Central memory CD8-positive, alpha-beta T cell (primary cell): ENCODE measurements around the gene FARS2.

Experiments
- ATAC-seq: fragments of 150-1000 bp; cut with Tn5 transposase; replicated peaks from 2 replicates; pipeline ENCODE4 v1.10.0; 2022; ENCODE audit warnings: mild to moderate bottlenecking, moderate FRiP score, moderate number of reproducible peaks; ENCODE audit not compliant: poor library complexity, severe bottlenecking; ENCODE audit errors: extremely low read depth
- DNase-seq, 2 donors: peaks; one replicate each; pipeline ENCODE4 v3.0.0; 2021; ENCODE audit warnings: low spot score in 2 of 2
- H3K27ac Mint-ChIP-seq: one replicate; pipeline ENCODE4 v1.8.0; 2022; ENCODE audit warnings: low read depth, mild to moderate bottlenecking, moderate library complexity, mixed read lengths
- H3K27me3 Mint-ChIP-seq: one replicate; pipeline ENCODE4 v1.8.0; 2022; ENCODE audit warnings: mixed read lengths
- H3K36me3 Mint-ChIP-seq: one replicate; pipeline ENCODE4 v1.8.0; 2022; ENCODE audit warnings: mild to moderate bottlenecking, moderate library complexity, mixed read lengths; ENCODE audit not compliant: insufficient read depth
- H3K4me1 Mint-ChIP-seq: one replicate; pipeline ENCODE4 v1.8.0; 2022; ENCODE audit warnings: mixed read lengths
- H3K4me3 Mint-ChIP-seq: one replicate; pipeline ENCODE4 v1.8.0; 2022; ENCODE audit warnings: mild to moderate bottlenecking, moderate library complexity, mixed read lengths
- H3K9me3 Mint-ChIP-seq: one replicate; pipeline ENCODE4 v1.8.0; 2022; ENCODE audit warnings: mixed read lengths

FARS2 gene

DNA sequence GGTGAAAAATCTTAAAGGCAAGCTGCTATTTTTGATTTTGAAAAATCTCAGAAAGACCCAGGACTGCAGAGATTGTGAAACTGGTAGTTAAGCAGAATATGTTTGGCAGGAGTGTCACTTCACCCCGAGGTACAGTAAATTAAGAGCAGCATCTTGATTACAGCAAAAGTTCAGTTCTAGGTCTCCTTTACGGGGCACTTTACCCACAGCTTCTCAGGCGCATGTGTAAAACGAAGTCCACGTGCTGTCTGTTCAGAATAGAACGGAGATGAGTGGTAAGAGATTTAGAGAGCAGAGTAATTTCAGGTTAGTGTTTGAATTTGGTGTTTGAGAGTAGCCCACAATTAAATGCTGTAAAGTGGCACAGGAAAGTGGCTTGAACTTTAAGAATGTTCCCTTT is 84.0 kb downstream of the FARS2 start:
- H3K36me3 Mint-ChIP-seq = peaks cover 2% of the 10 kb centered on the region
- ATAC-seq (no peak), DNase-seq (no peak)
- no peak overlapping the region for H3K27ac Mint-ChIP-seq
- H3K9me3 Mint-ChIP-seq = no peaks in the 10 kb centered on the region
- H3K27me3 Mint-ChIP-seq = no peaks in the 10 kb centered on the region
- peaks cover 7% of the 10 kb centered on the region for H3K4me1 Mint-ChIP-seq
- H3K4me3 Mint-ChIP-seq = no peak overlapping the region

DNA sequence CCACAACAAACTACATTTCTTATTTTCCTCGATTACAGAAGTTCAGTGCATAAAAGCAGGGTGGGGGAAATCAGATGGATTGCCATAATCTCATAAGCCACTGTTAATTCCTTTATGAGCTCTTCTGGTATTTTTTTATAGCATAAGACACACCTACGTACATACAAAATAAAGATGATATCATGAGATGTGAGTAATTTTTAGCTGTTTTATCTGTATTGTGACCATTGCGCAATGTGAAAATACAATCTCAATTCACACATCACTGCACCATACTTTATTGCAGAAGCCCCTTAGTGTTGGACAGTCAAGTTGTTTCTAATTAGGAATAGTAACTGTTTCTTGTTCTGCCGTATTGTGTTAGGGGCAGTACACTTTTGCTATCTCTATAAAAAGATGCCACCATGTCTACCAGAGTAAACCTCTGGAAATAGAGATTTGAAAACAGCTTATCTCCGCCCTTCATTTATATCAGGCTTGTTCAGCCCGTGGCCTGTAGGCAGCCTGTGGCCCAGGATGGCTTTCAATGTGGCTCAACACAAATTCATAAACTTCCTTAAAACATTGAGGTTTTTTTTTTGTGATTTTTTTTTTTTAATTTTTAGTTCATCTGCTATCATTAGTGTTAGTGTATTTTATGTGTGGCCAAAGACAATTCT is 90.4 kb downstream of the FARS2 start:
- Mint-ChIP-seq H3K27ac (no peak overlapping the region), H3K4me3 (no peak overlapping the region), H3K36me3 (peaks cover 2% of the 10 kb centered on the region), H3K27me3 (no peaks in the 10 kb centered on the region), H3K9me3 (no peaks in the 10 kb centered on the region), H3K4me1 (peaks cover 18% of the 10 kb centered on the region)
- no peak for ATAC-seq
- DNase-seq = no peak

DNA sequence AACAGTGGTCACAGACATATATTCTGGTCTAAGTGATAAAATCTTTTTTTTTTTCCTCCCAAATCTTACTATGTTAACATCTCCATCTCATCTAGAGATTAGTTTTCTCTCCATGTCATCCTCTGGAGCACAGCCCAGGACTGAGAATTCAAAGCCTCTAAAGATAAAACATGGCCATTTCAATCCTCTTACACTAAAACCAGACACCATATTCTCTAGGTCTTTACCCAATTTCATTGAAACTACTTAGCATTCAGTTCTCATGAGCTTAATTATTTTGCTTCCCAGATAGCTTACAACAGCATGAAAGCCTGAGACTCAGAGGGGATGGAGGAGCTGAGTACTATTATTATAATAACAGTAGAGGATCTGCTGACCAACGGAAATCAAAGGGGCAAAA is 92.7 kb downstream of the FARS2 start:
- no peak overlapping the region for H3K27ac Mint-ChIP-seq
- H3K36me3 Mint-ChIP-seq = no peaks in the 10 kb centered on the region
- H3K9me3 Mint-ChIP-seq = no peaks in the 10 kb centered on the region

DNA sequence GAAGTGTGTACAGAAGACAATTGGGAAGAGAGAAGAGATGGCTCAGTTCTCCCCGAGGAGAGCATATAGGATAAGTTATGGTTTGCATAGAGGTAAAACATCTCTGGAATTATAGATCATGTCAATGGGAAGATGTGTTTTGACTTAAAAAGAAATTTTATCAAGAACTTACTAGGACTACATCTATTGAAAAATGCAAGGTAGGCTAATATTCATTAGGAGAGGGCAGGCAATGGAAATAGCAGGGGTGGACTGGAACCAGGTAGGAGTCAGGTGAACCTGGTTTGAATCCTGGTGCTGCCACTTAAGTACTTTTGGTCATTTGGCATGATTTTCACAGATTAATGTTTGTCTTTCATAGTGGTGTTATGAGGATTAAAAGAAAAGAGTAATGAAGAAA is 96.2 kb downstream of the FARS2 start:
- no peaks in the 10 kb centered on the region for H3K9me3 Mint-ChIP-seq
- H3K27me3 Mint-ChIP-seq = no peaks in the 10 kb centered on the region
- ATAC-seq = no peak
- peaks cover 29% of the 10 kb centered on the region for H3K4me1 Mint-ChIP-seq
- DNase-seq = no peak
- no peaks in the 10 kb centered on the region for H3K36me3 Mint-ChIP-seq
- H3K27ac Mint-ChIP-seq = no peak overlapping the region
- H3K4me3 Mint-ChIP-seq = no peak overlapping the region

More for the DNA sequence above, 92.7 kb downstream of the FARS2 start:
- ATAC-seq = no peak
- Mint-ChIP-seq H3K27me3 (no peaks in the 10 kb centered on the region), H3K4me1 (peaks cover 24% of the 10 kb centered on the region), H3K4me3 (no peak overlapping the region)
- DNase-seq = no peak

DNA sequence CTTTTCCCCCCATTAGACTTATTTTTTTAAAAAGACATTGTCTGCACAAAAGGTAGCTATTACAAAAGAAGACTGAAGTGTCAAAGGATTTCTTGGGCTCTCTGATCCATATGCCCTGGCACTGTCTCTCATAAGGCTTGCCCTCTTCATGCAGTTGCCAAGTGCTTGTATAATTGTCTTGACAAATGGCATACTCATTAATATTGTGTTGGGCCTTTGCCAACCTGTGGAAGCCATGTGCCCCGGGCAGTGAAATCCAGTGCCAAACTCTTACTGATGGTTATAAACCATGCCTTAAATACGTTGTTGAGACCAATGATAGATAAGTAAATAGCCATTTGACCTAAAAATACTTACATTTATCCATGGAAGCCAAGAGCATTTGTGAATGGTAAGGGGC is 98.1 kb downstream of the FARS2 start:
- no peaks in the 10 kb centered on the region for H3K27me3 Mint-ChIP-seq
- H3K9me3 Mint-ChIP-seq = no peaks in the 10 kb centered on the region
- peaks cover 26% of the 10 kb centered on the region for H3K4me1 Mint-ChIP-seq
- no peak overlapping the region for H3K4me3 Mint-ChIP-seq
- no peak overlapping the region for H3K27ac Mint-ChIP-seq
- H3K36me3 Mint-ChIP-seq = no peaks in the 10 kb centered on the region
- DNase-seq (no peak), ATAC-seq (no peak)

DNA sequence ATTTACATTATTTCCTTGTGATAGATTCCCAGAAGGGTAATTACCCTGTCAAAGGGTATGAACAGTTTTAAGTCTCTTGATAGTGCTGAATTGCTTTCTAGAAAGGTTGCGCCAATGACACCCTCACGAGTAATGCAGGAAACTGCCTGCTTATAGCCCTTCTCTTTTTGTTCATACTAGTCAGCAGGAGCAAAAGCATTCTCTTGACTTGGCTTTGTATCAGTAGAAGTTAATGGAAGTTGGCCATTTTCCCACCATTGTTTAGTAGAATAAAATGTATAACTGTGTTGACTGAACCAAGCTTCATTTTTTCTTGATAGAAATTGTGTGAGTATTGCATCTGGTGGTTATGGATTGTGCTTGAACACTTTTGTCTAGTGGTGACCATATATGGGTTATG is 100.1 kb downstream of the FARS2 start:
- ATAC-seq (no peak), DNase-seq (no peak)
- Mint-ChIP-seq H3K9me3 (no peaks in the 10 kb centered on the region), H3K4me3 (no peak overlapping the region), H3K27me3 (no peaks in the 10 kb centered on the region), H3K36me3 (no peaks in the 10 kb centered on the region), H3K27ac (no peak overlapping the region), H3K4me1 (peaks cover 27% of the 10 kb centered on the region)

DNA sequence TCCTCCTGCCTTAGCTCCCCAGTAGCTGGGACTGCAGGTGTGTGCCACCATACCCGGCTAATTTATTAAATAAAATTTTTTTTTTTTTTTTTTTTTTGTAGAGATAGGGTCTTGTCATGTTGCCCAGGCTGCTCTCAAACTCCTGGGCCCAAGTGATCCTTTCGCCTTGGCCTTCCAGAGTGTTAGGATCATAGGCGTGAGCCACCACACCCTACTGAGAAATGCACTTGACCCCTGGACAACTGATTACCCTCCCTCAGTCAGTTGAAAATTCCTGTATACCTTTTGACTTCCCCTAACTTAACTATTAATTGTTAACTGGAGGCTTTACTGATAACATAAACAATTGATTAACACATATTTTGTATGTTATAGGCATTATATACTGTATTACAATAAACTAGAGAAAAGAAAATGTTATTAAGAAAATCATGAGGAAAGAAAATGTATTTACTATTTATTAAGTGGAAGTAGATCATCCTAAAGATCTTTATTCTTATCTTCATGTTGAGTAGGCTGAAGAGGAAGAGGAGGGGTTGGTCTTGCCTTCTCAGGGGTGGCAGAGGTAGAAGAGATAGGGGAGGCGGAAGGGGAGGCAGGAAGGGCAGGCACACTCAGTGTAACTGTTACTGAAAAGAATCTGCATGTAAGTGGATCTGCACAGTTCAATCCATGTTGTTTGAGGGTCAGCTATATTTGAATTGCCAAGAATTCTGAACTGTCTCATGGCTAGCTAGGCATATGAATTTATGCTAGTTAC is 104.3 kb downstream of the FARS2 start:
- H3K4me1 Mint-ChIP-seq = peaks cover 26% of the 10 kb centered on the region
- no peaks in the 10 kb centered on the region for H3K9me3 Mint-ChIP-seq
- peaks cover 3% of the 10 kb centered on the region for H3K36me3 Mint-ChIP-seq
- ATAC-seq = no peak
- H3K27ac Mint-ChIP-seq = no peak overlapping the region
- DNase-seq = no peak
- no peaks in the 10 kb centered on the region for H3K27me3 Mint-ChIP-seq
- no peak overlapping the region for H3K4me3 Mint-ChIP-seq

DNA sequence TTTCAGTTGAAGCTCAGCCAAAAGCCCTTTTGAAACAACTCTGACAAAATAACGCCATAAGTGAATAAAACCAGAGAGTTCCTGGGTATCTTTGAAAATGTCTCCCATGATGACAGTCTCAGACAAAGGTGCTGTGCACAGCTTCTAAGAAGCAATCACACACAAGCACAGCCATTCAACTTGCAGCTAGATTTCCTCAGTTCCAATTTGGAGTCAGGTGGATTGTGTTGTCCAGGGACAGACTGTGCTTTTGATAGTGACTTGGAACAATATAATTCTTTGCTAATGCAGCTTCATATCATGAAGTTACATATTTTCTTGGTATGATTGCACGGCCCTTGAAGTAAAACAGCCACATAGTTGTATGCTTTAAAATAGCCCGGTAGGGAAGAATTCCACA is 105.6 kb downstream of the FARS2 start:
- Mint-ChIP-seq H3K9me3 (no peaks in the 10 kb centered on the region), H3K27me3 (no peaks in the 10 kb centered on the region), H3K27ac (no peak overlapping the region), H3K4me3 (no peak overlapping the region), H3K36me3 (peaks cover 3% of the 10 kb centered on the region), H3K4me1 (peaks cover 28% of the 10 kb centered on the region)
- ATAC-seq = no peak
- no peak for DNase-seq

GRCh38 chr6:5367510-5367909 is 106.2 kb downstream of the FARS2 start:
- Mint-ChIP-seq H3K27me3 (no peaks in the 10 kb centered on the region), H3K36me3 (peaks cover 3% of the 10 kb centered on the region)
- no peak for DNase-seq

DNA sequence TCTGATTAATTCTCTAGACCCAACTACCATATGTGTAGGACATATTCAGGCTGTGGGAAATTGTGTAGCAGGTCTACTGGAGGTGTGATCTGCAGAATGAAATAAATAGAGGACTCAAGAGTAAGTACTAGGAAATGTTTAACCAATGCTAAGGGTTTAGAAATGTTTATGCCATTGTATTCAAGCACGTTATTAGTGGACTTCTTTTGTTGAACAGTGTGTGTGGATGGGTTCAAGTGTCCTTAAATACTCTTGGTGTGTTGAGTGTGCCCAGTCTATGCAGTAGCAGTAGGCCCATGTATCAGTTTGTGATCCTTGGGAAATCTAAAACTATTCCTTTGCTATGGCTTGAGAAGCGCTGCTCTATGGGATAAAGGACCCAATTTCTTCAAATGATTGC is 112.1 kb downstream of the FARS2 start:
- H3K27me3 Mint-ChIP-seq = no peaks in the 10 kb centered on the region
- no peak overlapping the region for H3K27ac Mint-ChIP-seq
- no peak for ATAC-seq
- no peaks in the 10 kb centered on the region for H3K9me3 Mint-ChIP-seq
- peaks cover 4% of the 10 kb centered on the region for H3K36me3 Mint-ChIP-seq
- no peak overlapping the region for H3K4me3 Mint-ChIP-seq
- peaks cover 17% of the 10 kb centered on the region for H3K4me1 Mint-ChIP-seq
- DNase-seq = no peak

More at GRCh38 chr6:5367510-5367909, 106.2 kb downstream of the FARS2 start:
- Mint-ChIP-seq H3K4me1 (peaks cover 28% of the 10 kb centered on the region), H3K9me3 (no peaks in the 10 kb centered on the region), H3K27ac (no peak overlapping the region), H3K4me3 (no peak overlapping the region)
- no peak for ATAC-seq

DNA sequence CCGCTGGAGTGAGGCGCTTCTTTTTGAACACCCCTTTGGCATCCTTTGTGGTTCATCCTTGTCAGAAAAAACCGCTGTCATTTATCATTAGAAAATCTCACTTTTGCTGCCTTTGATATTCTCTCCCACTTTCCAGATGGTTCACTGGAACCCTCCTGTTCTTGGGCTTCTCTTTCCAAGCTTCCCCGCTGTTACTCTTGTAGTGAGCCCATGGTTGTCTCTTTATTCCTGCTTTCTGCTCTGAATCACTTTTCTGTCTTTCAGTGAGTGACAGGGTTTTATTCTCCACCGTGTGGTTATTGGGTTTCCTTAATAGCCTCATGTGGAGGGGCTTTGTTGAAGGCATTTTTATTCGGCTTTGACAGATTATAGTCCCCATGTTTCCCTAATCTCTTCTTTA is 117.0 kb downstream of the FARS2 start:
- no peak overlapping the region for H3K4me3 Mint-ChIP-seq
- no peak for DNase-seq
- H3K27ac Mint-ChIP-seq = no peak overlapping the region
- H3K36me3 Mint-ChIP-seq = peaks cover 1% of the 10 kb centered on the region
- H3K9me3 Mint-ChIP-seq = no peaks in the 10 kb centered on the region
- H3K4me1 Mint-ChIP-seq = peaks cover 23% of the 10 kb centered on the region
- ATAC-seq = no peak
- no peaks in the 10 kb centered on the region for H3K27me3 Mint-ChIP-seq

DNA sequence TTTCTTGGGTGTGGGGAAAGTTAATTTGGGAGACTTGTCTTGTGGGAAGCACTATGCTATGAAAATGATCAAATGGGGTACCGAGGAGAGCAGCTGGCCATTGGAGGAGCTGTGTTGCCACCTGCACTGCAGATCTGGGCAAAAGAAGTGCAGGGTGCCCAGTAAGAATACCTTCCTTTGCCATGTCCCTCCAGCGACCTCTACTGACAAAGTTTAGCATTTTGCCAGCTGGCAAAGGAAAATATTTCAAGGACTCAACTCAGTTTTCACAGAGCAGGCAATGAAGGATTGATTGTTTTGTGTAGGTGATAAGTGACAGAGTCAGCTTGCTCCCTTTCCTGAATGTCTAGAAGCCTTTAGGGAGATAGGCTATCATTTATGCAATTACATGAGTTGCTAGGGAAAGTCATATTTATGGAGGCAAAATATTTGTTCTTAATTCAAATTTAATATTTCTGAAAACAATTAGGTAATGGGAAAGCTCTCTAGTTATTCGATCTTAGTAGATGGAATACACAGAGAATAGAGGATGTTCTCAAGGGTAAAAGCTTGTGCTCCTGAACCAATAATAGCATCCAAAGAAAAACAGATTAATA is 118.4 kb downstream of the FARS2 start:
- Mint-ChIP-seq H3K36me3 (peaks cover 1% of the 10 kb centered on the region), H3K9me3 (no peaks in the 10 kb centered on the region), H3K4me1 (peaks cover 22% of the 10 kb centered on the region), H3K27me3 (no peaks in the 10 kb centered on the region), H3K4me3 (no peak overlapping the region), H3K27ac (no peak overlapping the region)
- ATAC-seq (no peak), DNase-seq (no peak)

DNA sequence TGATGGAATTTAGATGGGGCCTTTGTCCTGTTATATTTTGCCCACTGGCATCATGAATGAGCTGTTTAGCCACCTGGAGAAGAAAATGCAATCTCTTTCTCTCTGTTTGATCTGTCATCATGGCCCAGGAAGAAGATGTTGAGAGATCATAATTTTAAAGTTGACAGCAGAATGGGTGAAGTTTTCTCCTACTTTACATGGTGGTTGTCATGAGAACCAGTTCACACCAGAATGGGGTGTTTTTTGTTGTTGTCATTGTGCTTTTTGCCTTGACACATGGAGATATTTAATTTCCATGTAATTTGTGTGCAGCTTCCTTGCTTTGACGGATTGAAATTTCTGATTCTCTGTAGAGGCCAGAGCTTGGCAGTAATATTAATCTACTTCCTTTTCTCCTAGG is 122.5 kb downstream of the FARS2 start:
- no peak for DNase-seq
- H3K4me3 Mint-ChIP-seq = no peak overlapping the region
- no peak for ATAC-seq
- H3K27me3 Mint-ChIP-seq = no peaks in the 10 kb centered on the region
- H3K36me3 Mint-ChIP-seq = peaks cover under 1% of the 10 kb centered on the region
- H3K27ac Mint-ChIP-seq = no peak overlapping the region
- H3K9me3 Mint-ChIP-seq = no peaks in the 10 kb centered on the region
- H3K4me1 Mint-ChIP-seq = peaks cover 22% of the 10 kb centered on the region
